Thyroid gland (tissue), 4 donors: ENCODE results near the gene CFAP43. TPM values are rescaled to one million over a fixed set of nuclear protein-coding genes. Genes with fewer than 3 reads are reported as not detected.

ENCODE experiments used
- DNase-seq, 2 donors: peaks; one replicate each; pipeline ENCODE4 v3.0.0-alpha.2; 2019
- H3K27ac ChIP-seq, 3 donors: fragments of 200-600 bp; sonication (generic); 1 replicate in 2 of 3; 2 replicates in 1 of 3; pipeline ENCODE4 v1.5.1; 2016 to 2019; ENCODE audit warnings: mild to moderate bottlenecking in 1 of 3, moderate library complexity in 1 of 3
- H3K27me3 ChIP-seq: fragments of 200-600 bp; sonication (generic); one replicate; pipeline ENCODE4 v1.5.1; 2019
- H3K36me3 ChIP-seq, 2 donors: fragments of 200-600 bp; sonication (generic); one replicate each; pipeline ENCODE4 v1.5.1; 2016 to 2019
- H3K4me1 ChIP-seq, 2 donors: fragments of 200-600 bp; sonication (generic); one replicate each; pipeline ENCODE4 v1.5.1; 2017 to 2019
- H3K4me3 ChIP-seq, 3 donors: fragments of 200-600 bp; sonication (generic); replicated peaks in 1 of 3; 1 replicate in 2 of 3; 2 replicates in 1 of 3; pipeline ENCODE4 v1.5.1; 2016; ENCODE audit warnings: mild to moderate bottlenecking in 1 of 3
- H3K9me3 ChIP-seq: fragments of 200-600 bp; sonication (generic); one replicate; pipeline ENCODE4 v1.5.1; 2017
- CTCF ChIP-seq, 6 experiments: fragments of 200-600 bp in 3 of 6; fragments of 450-650 bp in 3 of 6; sonication (generic) in 3 of 6; IDR thresholded peaks; one replicate each; pipeline ENCODE4 v1.5.1; 2016 to 2019; ENCODE audit warnings: antibody characterized with exemption in 6 of 6, mild to moderate bottlenecking in 2 of 6, inconsistent platforms in 1 of 6, moderate library complexity in 1 of 6
- POLR2A ChIP-seq, 2 donors: fragments of 450-650 bp; IDR thresholded peaks; one replicate each; pipeline ENCODE4 v1.6.1; 2017; ENCODE audit warnings: antibody characterized with exemption in 2 of 2, mild to moderate bottlenecking in 2 of 2, moderate library complexity in 1 of 2
- WGBS, 2 donors: methylation state at CpG; one replicate each; pipeline ENCODE4 v1.1.5; 2017; 5-methylcytosine and 5-hydroxymethylcytosine counted together
- intact Hi-C: fragments of 100-400 bp; cut with DNase I; formaldehyde crosslinking; loops from one replicate; pipeline ENCODE4 v1.15.1; 2023
- total RNA-seq, 4 donors: library from RNA; depleted of rRNA; stranded (reverse); fragments of >200 nt; gene quantifications; one replicate each; pipeline ENCODE4 v1.2.3, GENCODE V29; 2016

Gene CFAP43
- total RNA-seq, 4 donors from 2014 or later = 8.2 to 16.9 (median 11.5) TPM

GRCh38 chr10:104216631-104217030, 15.5 kb downstream of the CFAP43 start:
- H3K4me1 ChIP-seq = no peaks in the 10 kb centered on the region
- H3K27ac ChIP-seq = no peak overlapping the region
- no peak overlapping the region for H3K4me3 ChIP-seq
- no peaks in the 10 kb centered on the region for H3K36me3 ChIP-seq
- no peaks in the 10 kb centered on the region for H3K27me3 ChIP-seq
- 88 to 94% methylated on average over 3 of the region's 3 CpGs for WGBS, 2 donors
- H3K9me3 ChIP-seq = no peaks in the 10 kb centered on the region
- TF ChIP-seq CTCF (IDR thresholded peaks at IDR 0.05) = no peak
- TF ChIP-seq POLR2A (IDR thresholded peaks at IDR 0.05) = no peak
- intact Hi-C loops = no loop called here
- no peak for DNase-seq

GRCh38 chr10:104209575-104210198, 22.5 kb downstream of the CFAP43 start:
- DNase-seq = peak; percentile 29 to 35
- 57% methylated on average over 2 of the region's 2 CpGs for WGBS, 2 donors
- Histone ChIP-seq H3K4me1 (no peaks in the 10 kb centered on the region), H3K27ac (no peak overlapping the region), H3K9me3 (no peaks in the 10 kb centered on the region), H3K4me3 (no peak overlapping the region), H3K36me3 (no peaks in the 10 kb centered on the region), H3K27me3 (no peaks in the 10 kb centered on the region)
- TF ChIP-seq CTCF (IDR thresholded peaks at IDR 0.05) (peak in 4 of 6 experiments; percentile 35 to 56 (median 54)), POLR2A (IDR thresholded peaks at IDR 0.05) (no peak)
- intact Hi-C loops = loop anchor here (5.0 kb wide), 2 partner anchors 162 to 322 kb away; no protein-coding TSS in a partner anchor

- Histone ChIP-seq H3K27me3 (no peaks in the 10 kb centered on the region), H3K27ac (no peak overlapping the region), H3K4me3 (no peak overlapping the region), H3K36me3 (no peaks in the 10 kb centered on the region), H3K9me3 (no peaks in the 10 kb centered on the region), H3K4me1 (no peaks in the 10 kb centered on the region)
- WGBS, 2 donors = 74 to 82% methylated on average over 3 of the region's 3 CpGs
- intact Hi-C loops = loop anchor here (5.0 kb wide), 1 partner anchor 321 kb away; no protein-coding TSS in a partner anchor
- no peak for DNase-seq
- TF ChIP-seq CTCF (IDR thresholded peaks at IDR 0.05) (no peak), POLR2A (IDR thresholded peaks at IDR 0.05) (no peak)
Measured at GRCh38 chr10:104208730-104209129, 23.4 kb downstream of the CFAP43 start.

- TF ChIP-seq POLR2A (IDR thresholded peaks at IDR 0.05) = no peak
- no peak for TF ChIP-seq CTCF (IDR thresholded peaks at IDR 0.05)
- Histone ChIP-seq H3K4me1 (no peaks in the 10 kb centered on the region), H3K4me3 (no peak overlapping the region), H3K27ac (no peak overlapping the region), H3K9me3 (no peaks in the 10 kb centered on the region), H3K36me3 (no peaks in the 10 kb centered on the region), H3K27me3 (no peaks in the 10 kb centered on the region)
- intact Hi-C loops = no loop called here
- no peak for DNase-seq
- WGBS, 2 donors = 95 to 97% methylated on average over 2 of the region's 2 CpGs
Measured at GRCh38 chr10:104202231-104202630, 29.9 kb downstream of the CFAP43 start.

- Histone ChIP-seq H3K36me3 (no peaks in the 10 kb centered on the region), H3K4me1 (no peaks in the 10 kb centered on the region), H3K27ac (no peak overlapping the region), H3K4me3 (no peak overlapping the region), H3K27me3 (no peaks in the 10 kb centered on the region), H3K9me3 (no peaks in the 10 kb centered on the region)
- TF ChIP-seq POLR2A (IDR thresholded peaks at IDR 0.05) = no peak
- no peak for TF ChIP-seq CTCF (IDR thresholded peaks at IDR 0.05)
- DNase-seq = no peak
- intact Hi-C loops = no loop called here
- 93 to 96% methylated on average over 1 of the region's 1 CpG for WGBS, 2 donors
Measured at GRCh38 chr10:104201636-104202035, 30.5 kb downstream of the CFAP43 start.
